Cardiac fibroblast (primary cell): ENCODE measurements around the gene EPB41L4A.
"Not testable (repeated sequence)": the region's sequence is repeated elsewhere in the genome, so short reads cannot be mapped to it uniquely, and the experiment has no call there.

ENCODE experiments used
- DNase-seq, 2 donors: peaks; one replicate each; pipeline versions ENCODE4 v3.0.0 to v3.0.0-alpha.2; 2010; ENCODE audit warnings: low read depth in 2 of 2
- H3K4me3 ChIP-seq, 2 donors: replicated peaks in 1 of 2; 1 replicate in 1 of 2; 2 replicates in 1 of 2; pipeline ENCODE4 v1.5.1; 2011; ENCODE audit warnings: low read depth in 2 of 2, low read length in 2 of 2, mild to moderate bottlenecking in 2 of 2, moderate library complexity in 1 of 2
- TF ChIP-seq, protein P1 (sequence below): IDR thresholded peaks from one replicate; pipeline ENCODE4 v1.5.1; 2011; ENCODE audit warnings: low read depth, mild to moderate bottlenecking, low read length, inconsistent platforms

The EPB41L4A gene

DNA sequence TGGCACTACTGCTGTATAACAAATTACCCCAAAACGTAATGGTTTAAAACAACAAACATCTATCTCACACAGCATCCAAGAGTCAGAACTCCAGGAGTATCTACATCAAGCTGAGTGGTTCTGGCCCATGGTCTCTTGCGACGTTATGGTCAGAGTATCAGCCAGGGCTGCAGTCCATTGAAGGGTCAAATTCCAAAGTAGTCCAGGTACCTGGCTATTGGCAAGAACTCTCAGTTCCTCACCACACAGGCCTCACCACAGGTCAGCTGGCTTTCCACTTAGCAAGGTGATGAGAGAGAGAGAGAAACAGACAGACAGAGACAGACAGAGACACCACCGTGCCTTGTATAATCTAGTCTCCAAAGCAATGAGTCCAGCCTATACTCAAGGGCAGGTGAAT lies 22.6 kb downstream of the EPB41L4A start:
- TF ChIP-seq, protein P1, sequence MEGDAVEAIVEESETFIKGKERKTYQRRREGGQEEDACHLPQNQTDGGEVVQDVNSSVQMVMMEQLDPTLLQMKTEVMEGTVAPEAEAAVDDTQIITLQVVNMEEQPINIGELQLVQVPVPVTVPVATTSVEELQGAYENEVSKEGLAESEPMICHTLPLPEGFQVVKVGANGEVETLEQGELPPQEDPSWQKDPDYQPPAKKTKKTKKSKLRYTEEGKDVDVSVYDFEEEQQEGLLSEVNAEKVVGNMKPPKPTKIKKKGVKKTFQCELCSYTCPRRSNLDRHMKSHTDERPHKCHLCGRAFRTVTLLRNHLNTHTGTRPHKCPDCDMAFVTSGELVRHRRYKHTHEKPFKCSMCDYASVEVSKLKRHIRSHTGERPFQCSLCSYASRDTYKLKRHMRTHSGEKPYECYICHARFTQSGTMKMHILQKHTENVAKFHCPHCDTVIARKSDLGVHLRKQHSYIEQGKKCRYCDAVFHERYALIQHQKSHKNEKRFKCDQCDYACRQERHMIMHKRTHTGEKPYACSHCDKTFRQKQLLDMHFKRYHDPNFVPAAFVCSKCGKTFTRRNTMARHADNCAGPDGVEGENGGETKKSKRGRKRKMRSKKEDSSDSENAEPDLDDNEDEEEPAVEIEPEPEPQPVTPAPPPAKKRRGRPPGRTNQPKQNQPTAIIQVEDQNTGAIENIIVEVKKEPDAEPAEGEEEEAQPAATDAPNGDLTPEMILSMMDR, result no peak
- no peak for DNase-seq
- H3K4me3 ChIP-seq, result no peak overlapping the region

DNA sequence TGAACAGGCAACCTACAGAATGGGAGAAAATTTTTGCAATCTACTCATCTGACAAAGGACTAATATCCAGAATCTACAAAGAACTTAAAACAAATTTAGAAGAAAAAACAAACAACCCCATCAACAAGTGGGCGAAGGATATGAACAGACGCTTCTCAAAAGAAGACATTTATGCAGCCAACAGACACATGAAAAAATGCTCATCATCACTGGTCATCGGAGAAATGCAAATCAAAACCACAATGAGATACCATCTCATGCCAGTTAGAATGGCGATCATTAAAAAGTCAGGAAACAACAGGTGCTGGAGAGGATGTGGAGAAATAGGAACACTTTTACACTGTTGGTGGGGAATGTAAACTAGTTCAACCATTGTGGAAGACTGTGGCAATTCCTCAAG lies 23.8 kb downstream of the EPB41L4A start:
- not testable (repeated sequence) for H3K4me3 ChIP-seq, DNase-seq

- no peak for DNase-seq
- TF ChIP-seq, protein P1, result no peak
- H3K4me3 ChIP-seq, result no peak overlapping the region
Measured at GRCh38 chr5:112390327-112390726, 28.8 kb downstream of the EPB41L4A start.

GRCh38 chr5:112388739-112389138 lies 30.3 kb downstream of the EPB41L4A start:
- H3K4me3 ChIP-seq, result no peak overlapping the region
- TF ChIP-seq, protein P1, result no peak
- no peak for DNase-seq

DNA sequence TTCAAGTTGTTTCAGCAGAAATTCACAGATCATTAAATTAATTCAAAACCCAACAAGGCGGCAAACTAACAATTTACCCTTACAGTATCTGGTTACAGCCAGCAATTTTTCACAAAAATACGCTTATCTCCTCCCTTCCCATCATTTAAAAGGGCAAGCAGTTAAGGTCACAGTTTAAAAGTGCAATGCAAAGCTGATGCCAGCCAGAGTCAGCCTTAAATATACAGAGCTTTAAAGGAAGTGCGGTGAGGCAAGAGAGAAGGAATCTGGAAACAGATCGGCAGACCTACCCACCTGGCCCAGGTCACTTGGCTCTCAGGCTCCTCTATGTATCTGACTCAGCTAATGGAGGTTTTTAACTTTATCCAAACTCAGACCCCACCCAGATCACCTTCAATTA lies 31.0 kb downstream of the EPB41L4A start:
- DNase-seq, result no peak
- TF ChIP-seq, protein P1, result no peak
- H3K4me3 ChIP-seq, result no peak overlapping the region

DNA sequence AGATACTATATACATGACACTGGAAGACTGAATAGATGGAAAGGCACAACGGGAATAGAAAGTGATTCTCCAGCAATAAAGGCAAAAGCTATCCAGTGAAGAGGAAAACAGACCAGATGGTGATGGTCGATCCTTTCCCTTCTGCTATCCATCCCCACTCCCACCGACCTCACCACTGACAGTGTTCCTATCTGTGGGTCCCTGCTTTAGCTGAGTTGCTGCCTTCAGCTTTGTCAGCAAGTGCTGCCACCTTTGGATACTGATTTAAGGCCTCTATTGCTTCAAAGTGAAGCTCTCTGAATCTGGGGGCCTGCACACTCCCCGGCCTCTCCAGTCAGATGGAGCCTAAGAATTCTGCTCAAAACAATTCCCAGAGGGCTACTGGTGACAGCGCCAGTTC lies 32.3 kb downstream of the EPB41L4A start:
- H3K4me3 ChIP-seq, result no peak overlapping the region
- no peak for DNase-seq
- TF ChIP-seq, protein P1, result no peak

DNA sequence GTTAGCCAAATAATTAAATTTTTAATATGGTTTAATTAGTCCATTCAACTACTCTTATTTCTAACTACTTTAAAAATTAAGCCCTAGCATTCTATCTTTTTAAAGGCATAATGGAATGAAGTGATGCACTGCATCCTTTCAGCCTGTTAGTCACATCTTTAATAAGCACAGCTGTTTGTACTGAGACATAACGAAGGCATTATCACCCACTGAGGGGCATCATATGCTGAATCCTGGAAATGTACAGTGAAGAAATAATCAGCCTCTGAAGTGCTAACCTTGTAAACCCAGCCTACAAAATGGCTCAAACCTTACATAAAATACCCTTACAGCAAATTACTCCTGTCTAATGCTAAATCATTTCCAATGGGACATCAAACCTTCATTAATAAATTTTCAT lies 33.1 kb downstream of the EPB41L4A start:
- TF ChIP-seq, protein P1, result no peak
- DNase-seq, result no peak
- no peak overlapping the region for H3K4me3 ChIP-seq
